ENCODE data around the gene CLDN12. TPM values are rescaled to one million over a fixed set of nuclear protein-coding genes. Genes with fewer than 3 reads are reported as not detected.

The CLDN12 gene
- total RNA-seq, 1 experiment from 2014 or later: 22.5 TPM

- Mint-ChIP-seq H3K4me3 (ENCODE audit: unreplicated experiment) (no peak overlapping the region), H3K27me3 (ENCODE audit: insufficient read depth, unreplicated experiment) (no peaks in the 10 kb centered on the region), H3K36me3 (ENCODE audit: insufficient read depth, unreplicated experiment) (no peaks in the 10 kb centered on the region), H3K4me1 (ENCODE audit: insufficient read depth, unreplicated experiment) (peaks cover 7% of the 10 kb centered on the region), H3K27ac (ENCODE audit: low read depth, unreplicated experiment) (peak overlapping the region; percentile 17), H3K9me3 (ENCODE audit: unreplicated experiment) (peaks cover 7% of the 10 kb centered on the region)
- intact Hi-C loops (cut with micrococcal nuclease): loop anchor here (1.0 kb wide), 1 partner anchor 79 kb away; the partner anchor contains the start of gene GTPBP10
- peak; percentile 67 for DNase-seq (ENCODE audit: unreplicated experiment)
- POLR2A ChIA-PET: interaction anchor here (0.6 to 1.0 kb wide), 2 partner anchors 20 to 147 kb away, joined by 3 read pairs; no protein-coding TSS in a partner anchor
- TF ChIP-seq CTCF (IDR thresholded peaks at IDR 0.05; ENCODE audit: unreplicated experiment): no peak
- CTCF ChIA-PET: interaction anchor here (0.6 to 6.5 kb wide), 5 partner anchors 113 to 272 kb away, joined by 3 to 58 read pairs (median 4); partner anchors contain the start of gene STEAP1
- no TSS peak for BruUV-seq (replicated peaks)
Measured at GRCh38 chr7:90425376-90425775, 22.1 kb downstream of the CLDN12 start.

GRCh38 chr7:90430614-90431460, 27.6 kb downstream of the CLDN12 start:
- no TSS peak for BruUV-seq (replicated peaks)
- no peaks in the 10 kb centered on the region for H3K36me3 Mint-ChIP-seq (ENCODE audit: insufficient read depth, unreplicated experiment)
- no peak overlapping the region for H3K4me3 Mint-ChIP-seq (ENCODE audit: unreplicated experiment)
- no peak overlapping the region for H3K27ac Mint-ChIP-seq (ENCODE audit: low read depth, unreplicated experiment)
- intact Hi-C loops (cut with micrococcal nuclease): no loop called here
- peaks cover 10% of the 10 kb centered on the region for H3K27me3 Mint-ChIP-seq (ENCODE audit: insufficient read depth, unreplicated experiment)
- DNase-seq (ENCODE audit: unreplicated experiment): no peak
- no peak for TF ChIP-seq CTCF (IDR thresholded peaks at IDR 0.05; ENCODE audit: unreplicated experiment)
- ChIA-PET CTCF (interaction anchor here (0.9 to 4.1 kb wide), 4 partner anchors 10 to 277 kb away, joined by 4 to 28 read pairs (median 8); partner anchors contain the start of genes STEAP1 and STEAP2), POLR2A (no interaction called here)
- peaks cover 15% of the 10 kb centered on the region for H3K9me3 Mint-ChIP-seq (ENCODE audit: unreplicated experiment)
- no peaks in the 10 kb centered on the region for H3K4me1 Mint-ChIP-seq (ENCODE audit: insufficient read depth, unreplicated experiment)

GRCh38 chr7:90432752-90433151, 29.5 kb downstream of the CLDN12 start:
- no TSS peak for BruUV-seq (replicated peaks)
- ChIA-PET POLR2A (interaction anchor here (0.6 to 0.8 kb wide), 2 partner anchors 15 to 85 kb away, joined by 3 read pairs; no protein-coding TSS in a partner anchor), CTCF (interaction anchor here (0.9 to 4.1 kb wide), 5 partner anchors 13 to 368 kb away, joined by 3 to 28 read pairs (median 3); partner anchors contain the start of gene STEAP1)
- TF ChIP-seq CTCF (IDR thresholded peaks at IDR 0.05; ENCODE audit: unreplicated experiment): no peak
- Mint-ChIP-seq H3K27me3 (ENCODE audit: insufficient read depth, unreplicated experiment) (peaks cover 11% of the 10 kb centered on the region), H3K36me3 (ENCODE audit: insufficient read depth, unreplicated experiment) (no peaks in the 10 kb centered on the region), H3K27ac (ENCODE audit: low read depth, unreplicated experiment) (no peak overlapping the region), H3K4me1 (ENCODE audit: insufficient read depth, unreplicated experiment) (no peaks in the 10 kb centered on the region), H3K4me3 (ENCODE audit: unreplicated experiment) (no peak overlapping the region), H3K9me3 (ENCODE audit: unreplicated experiment) (peaks cover 15% of the 10 kb centered on the region)
- intact Hi-C loops (cut with micrococcal nuclease): no loop called here
- DNase-seq (ENCODE audit: unreplicated experiment): no peak

- no peak for TF ChIP-seq CTCF (IDR thresholded peaks at IDR 0.05; ENCODE audit: unreplicated experiment)
- Mint-ChIP-seq H3K27ac (ENCODE audit: low read depth, unreplicated experiment) (no peak overlapping the region), H3K4me3 (ENCODE audit: unreplicated experiment) (no peak overlapping the region), H3K36me3 (ENCODE audit: insufficient read depth, unreplicated experiment) (no peaks in the 10 kb centered on the region), H3K4me1 (ENCODE audit: insufficient read depth, unreplicated experiment) (no peaks in the 10 kb centered on the region), H3K27me3 (ENCODE audit: insufficient read depth, unreplicated experiment) (peaks cover 11% of the 10 kb centered on the region), H3K9me3 (ENCODE audit: unreplicated experiment) (peaks cover 15% of the 10 kb centered on the region)
- ChIA-PET POLR2A (interaction anchor here (0.6 to 0.8 kb wide), 3 partner anchors 16 to 643 kb away, joined by 3 read pairs; no protein-coding TSS in a partner anchor), CTCF (interaction anchor here (0.9 to 4.1 kb wide), 4 partner anchors 13 to 368 kb away, joined by 3 to 28 read pairs (median 6); partner anchors contain the start of gene STEAP1)
- DNase-seq (ENCODE audit: unreplicated experiment): no peak
- no TSS peak for BruUV-seq (replicated peaks)
- intact Hi-C loops (cut with micrococcal nuclease): no loop called here
Measured at GRCh38 chr7:90433221-90433620, 30.0 kb downstream of the CLDN12 start.
